ENCODE measurements around the gene FANCC.

Gene FANCC, protein sequence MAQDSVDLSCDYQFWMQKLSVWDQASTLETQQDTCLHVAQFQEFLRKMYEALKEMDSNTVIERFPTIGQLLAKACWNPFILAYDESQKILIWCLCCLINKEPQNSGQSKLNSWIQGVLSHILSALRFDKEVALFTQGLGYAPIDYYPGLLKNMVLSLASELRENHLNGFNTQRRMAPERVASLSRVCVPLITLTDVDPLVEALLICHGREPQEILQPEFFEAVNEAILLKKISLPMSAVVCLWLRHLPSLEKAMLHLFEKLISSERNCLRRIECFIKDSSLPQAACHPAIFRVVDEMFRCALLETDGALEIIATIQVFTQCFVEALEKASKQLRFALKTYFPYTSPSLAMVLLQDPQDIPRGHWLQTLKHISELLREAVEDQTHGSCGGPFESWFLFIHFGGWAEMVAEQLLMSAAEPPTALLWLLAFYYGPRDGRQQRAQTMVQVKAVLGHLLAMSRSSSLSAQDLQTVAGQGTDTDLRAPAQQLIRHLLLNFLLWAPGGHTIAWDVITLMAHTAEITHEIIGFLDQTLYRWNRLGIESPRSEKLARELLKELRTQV

DNA sequence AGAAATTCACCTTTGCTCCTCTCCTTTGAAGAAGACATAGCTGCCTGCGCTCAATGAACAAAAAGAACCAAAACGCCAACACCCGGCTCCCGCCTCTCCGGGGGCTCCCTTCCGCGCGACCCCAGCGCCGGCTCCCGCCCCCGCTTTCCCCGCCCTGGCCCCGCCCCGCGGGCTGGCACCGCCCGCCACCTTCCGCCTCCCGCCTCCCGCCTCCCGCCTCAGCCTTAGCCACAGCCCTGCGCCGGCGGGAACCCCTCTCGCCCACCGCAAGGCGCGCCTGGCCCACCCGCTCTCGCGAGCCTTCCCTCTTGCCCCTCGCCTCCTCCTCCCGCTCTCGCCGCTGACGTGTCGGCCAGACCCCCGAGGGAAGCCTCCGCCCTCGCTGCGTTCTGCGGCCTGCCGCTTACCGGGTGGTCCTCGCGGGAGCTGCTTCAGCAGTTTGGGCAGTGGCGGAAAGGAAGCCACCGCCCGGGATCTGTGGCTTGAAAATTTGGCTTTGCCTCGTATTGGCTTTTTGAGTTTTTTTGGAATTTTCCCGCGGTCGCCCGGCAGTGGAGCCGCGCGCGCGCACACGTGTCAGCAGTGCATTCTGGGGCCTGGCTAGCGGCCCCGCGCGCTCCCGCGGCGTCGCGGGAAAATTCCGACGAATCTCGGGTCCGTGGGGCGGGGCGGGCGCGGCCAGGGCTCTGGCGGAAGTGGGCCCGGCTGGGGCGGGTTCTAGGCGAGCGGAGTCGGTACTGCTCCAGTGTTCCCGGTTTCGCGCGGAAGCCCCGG lies at the start of gene FANCC:
Gene FANCC (minus strand): TSS at position 591 of the 774 bp plus-strand sequence. CDS start 68,418 bp downstream, outside the sequence.
- peak; percentile 82 to 88 for DNase-seq (ENCODE audit: low read depth in 2 of 2)

DNA sequence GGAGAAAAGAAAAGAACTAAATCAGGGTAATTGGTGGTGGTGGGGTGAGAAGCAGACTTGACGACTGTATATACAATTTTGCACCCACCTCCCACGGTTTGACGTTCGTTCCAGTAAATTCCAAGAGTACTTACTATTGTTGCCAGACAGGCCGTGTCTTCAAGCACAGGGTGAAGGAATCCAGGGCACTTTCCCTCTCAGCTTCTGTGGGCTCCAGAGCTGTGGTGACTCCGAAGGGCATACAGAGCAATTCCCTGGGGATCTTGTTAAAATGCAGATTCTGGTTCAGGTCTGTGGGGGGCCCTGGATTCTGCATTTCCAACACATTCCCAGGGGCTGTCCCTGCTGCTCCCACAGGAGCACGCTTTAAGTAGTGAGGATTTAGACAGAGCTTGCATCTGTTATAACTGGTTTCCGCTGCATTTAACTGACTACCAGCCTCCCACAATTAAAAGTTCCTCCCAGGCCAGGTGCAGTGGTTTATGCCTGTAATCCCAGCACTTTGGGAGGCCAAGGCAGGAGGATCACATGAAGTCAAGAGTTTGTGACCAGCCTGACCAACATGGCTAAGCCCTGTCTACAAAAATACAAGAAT lies 49.3 kb upstream of the FANCC start:
- DNase-seq (ENCODE audit: low read depth in 2 of 2) = no peak

DNA sequence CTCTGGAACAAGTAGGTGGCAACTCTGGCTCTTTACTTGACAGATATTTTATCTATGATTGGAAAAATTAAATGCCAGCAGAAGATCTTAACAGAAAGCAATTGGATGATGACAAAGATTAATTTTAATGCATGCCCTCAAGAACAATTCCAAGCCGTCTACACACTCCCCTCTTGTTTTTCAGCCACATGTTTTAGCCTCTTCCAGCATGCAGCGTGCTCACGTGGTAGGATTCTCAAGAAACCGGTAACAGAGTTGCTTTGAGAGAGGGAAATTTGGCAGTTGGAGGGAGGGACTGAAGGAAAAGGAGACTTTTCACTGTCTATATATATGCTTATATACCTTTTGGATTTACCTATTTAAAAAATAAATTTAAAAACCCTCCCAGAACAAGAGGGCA lies 48.3 kb upstream of the FANCC start:
- no peak for DNase-seq (ENCODE audit: low read depth in 2 of 2)

DNA sequence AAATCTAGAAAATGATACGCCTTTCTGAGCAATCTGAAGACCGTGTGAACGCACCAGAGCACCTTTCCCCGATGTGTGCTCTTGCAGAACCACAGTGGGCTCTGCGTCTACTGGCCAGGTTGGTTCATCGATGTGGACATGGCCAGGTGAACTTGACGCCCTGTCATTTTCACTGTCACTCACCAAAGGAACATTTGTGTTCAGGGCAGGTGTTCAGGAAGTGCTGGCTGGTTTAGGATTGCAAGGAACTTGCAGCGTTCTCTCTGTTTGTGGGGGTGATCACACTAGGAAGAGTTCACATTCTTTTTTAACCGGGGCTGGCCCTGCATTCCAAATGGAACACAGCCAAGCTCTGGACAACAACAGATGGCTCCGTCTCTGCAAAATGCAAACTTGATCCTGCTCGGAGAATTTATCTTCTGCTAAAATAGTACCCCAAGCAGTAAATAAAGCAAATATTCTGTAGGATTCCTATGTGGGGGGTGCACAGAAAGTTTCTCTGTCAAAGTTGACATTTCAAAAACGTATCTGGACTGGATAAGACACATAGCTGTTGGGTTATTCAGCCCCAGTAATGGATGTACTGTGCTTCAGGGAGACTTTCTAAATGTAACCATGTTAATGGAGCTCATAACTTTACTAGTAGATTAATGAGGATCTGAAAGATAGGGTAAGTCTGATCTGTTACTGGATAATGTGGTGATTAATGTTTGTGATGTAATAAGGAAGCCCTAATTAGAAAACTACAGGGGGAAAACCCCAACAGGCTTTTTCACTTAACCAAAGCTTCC lies 45.7 kb upstream of the FANCC start:
- no peak for DNase-seq (ENCODE audit: low read depth in 2 of 2)

DNA sequence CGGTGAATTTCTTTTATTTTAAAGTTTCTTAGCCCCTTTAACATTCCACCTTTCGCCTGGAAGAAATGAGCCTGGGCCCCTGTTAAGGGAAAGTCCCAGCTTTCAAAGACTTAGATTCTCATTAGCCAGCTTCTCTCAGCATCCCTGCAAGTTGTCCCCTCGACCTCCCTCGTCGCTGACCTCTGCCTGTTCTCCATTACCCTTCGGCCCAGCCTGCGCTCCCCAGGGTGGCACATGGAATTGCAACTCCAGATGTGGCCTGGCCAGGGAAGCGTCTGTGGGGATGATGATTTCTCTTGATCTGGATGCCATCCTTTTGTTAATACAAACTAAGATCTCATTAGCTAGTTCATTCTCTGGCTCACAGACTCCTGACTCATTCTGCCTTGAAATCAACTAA lies 43.4 kb upstream of the FANCC start:
- no peak for DNase-seq (ENCODE audit: low read depth in 2 of 2)

DNA sequence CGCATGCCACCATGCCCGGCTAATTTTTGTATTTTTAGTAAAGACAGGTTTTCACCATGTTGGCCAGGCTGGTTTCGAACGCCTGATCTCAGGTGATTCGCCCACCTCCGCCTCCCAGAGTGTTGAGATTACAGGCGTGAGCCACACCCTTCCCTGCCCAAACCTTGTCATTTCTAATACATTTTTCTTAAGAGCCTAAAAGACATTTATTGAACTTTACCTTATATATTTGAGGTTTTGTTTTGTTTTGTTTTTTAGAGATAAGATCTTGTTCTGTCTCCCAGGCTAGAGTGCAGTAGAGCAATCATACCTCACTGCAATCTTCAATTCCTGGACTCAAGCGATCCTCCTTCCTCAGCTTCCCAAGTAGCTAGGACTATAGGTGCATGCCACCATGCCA lies 39.8 kb upstream of the FANCC start:
- no peak for DNase-seq (ENCODE audit: low read depth in 2 of 2)

DNA sequence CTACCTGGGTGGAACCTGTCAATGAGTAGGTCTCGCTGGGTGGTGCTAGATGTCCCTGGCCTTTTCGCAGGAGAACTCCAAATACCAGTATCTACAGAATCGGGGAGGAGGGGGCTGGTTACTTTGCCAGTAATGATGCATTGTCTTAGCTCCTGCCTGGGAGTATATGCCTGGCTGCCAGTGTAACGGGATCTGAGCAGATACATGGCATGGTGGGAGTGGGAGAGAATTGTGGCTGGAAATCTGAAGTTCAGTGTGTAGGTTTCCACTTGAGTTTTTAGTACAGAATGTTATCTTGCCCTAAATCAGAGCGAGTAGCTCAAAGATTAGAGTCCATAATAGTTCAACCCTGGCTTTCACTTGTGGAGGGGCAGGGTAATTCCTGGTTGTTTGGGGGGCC lies 38.0 kb upstream of the FANCC start:
- no peak for DNase-seq (ENCODE audit: low read depth in 2 of 2)

DNA sequence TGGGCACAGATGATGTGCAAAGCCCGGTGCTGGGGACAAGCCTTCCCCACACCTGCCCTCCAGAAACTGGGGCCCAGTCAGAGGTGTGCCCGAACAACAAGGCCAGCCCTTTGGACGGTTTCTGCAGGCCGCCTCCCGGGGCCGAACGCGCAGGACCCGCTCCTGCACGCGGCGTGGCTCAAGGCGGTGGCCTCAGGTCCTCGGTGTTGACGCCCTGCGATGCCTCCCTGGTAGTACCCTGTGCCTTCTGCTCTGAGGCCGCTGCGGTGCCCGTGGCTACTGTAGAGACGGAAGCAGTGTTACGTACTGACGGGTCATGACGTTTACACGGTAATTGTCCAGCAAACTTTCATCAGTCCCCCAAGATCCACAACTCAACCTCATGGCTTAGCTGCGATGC lies 33.5 kb upstream of the FANCC start:
- no peak for DNase-seq (ENCODE audit: low read depth in 2 of 2)

DNA sequence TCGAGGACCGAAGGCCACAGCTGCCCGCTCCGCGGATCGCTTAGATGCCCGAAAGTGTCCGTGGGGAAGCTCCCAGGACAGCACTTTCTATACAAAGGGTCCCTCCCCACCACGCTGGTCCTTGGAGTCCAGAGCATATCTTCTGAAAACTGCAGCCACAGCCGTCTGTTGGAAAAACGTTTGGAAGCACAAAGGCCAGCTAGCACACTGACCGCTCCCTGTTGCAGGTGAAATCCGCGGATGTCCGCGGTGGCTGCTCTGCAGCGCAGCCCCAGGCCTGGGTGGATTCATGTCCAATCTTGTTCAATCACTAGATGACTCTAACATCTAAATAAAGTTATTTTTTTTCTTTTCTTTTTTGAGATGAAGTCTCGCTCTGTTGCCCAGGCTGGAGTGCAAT lies 32.8 kb upstream of the FANCC start:
- DNase-seq (ENCODE audit: low read depth in 2 of 2) = no peak

DNA sequence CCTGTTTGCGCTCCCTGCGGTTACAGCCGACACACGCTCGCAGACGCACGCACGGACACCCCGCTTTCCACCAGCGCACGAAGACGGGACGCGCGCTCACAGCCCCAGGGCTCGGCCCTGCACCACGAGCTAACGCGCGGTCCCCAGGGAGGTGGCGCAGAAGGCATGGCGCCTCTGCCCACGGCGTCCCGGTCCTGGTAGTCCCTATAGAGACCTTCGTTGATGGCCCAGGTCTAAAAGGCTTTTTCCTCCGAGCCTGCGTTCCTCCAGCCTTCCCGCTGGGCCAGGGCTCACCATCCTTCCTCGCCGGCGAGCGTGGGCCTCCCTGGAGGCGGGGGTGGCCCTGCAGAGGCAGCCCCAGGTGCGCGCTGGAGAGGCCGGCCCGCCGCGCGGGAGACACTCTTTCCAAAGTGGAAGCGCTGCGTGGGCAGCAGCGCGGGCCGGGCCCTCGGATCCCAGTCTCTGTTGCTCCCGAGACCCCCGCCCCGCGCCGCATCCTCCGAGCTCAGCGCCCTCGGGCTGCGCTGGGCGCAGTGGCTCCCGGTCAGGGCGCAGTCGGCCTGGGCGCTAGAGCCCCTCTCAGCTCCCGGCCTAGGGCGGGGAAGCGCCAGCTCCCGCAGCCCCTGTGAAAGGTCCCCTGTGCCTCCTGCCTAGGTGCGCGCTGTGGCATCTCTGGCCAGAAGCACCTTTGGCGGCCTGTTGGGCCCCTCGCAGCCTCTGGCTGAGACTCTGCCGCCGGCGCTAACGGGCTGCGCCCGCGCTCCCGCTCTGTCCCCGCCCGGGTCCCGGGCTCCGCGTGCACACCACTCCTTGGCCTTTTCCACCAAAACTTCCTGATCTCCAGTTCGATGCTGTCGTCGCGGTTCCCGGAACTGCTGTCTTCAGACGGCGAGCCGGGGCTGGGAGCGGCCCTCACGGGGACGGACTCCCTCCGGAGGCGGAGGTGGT lies 31.9 kb upstream of the FANCC start:
- DNase-seq (ENCODE audit: low read depth in 2 of 2) = no peak

DNA sequence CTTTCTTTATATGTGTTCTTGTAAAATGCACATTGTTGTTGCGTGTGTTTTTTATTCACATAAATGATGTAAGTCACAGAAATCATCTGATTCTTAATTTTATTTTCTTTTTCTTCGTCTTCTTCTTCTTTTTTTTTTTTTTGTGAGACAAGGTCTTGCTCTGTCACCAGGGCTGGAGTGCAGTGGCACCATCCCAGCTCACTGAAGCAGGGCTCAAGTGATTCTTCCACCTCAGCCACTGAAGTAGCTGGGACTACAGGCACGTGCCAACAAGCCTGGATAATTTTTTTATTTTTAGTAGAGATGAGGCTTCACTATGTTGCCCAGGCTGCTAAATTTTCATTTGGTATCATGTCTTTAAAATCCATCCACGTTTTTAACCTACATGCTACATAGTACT lies 28.5 kb upstream of the FANCC start:
- DNase-seq (ENCODE audit: low read depth in 2 of 2) = no peak

DNA sequence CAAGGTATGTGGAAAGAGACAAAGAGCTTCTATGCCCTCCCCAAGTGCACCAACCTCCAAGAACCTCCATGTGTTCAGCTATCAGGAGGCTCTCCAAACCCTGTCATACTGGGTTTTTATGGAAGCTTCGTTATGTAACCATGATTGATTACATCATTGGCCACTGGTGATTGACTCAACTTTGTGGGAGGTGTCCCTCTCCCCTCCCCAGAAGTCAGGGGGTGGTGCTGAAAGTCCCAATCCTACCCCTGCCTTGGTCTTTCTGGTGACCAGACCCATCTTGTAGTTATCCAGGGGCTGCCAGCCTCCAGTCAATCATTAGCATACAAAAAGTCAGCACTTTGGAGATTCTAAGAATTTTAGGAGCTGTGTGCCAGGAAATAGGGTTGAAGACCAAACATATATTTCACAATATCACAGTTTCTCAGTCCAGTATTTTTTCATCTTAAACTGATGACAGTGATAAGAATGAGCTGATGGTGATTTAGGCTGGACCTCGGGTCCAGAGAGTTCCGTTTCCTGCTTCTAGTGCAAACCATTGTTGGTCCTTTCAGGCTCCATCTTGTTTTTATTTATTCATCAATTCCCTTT lies 27.3 kb upstream of the FANCC start:
- DNase-seq (ENCODE audit: low read depth in 2 of 2) = no peak

DNA sequence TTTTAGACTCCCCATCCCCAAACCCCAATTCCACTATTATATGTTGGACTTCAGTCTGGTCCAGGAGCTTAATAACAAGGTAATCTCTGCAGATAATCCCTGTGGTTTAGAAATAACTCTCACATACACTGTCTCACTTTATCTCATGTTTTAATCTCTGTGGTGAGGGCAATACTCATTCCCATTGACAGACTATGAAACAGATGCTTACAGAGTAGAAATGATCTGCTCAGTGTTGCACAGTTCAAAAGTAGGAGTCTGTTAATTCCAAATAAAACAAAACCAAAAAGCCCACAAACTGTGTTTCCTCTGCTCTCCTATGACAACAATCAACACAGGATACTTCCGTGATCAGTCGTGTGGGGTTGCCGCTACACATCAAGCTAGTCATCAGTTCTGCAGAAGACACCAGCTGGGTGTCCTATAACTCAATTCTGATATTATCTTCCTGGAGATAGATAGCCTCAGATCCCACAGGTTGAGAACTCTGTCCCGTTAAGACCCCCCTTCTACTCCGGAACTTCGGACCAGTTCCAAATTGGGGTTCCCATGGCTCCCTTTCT lies 26.3 kb upstream of the FANCC start:
- no peak for DNase-seq (ENCODE audit: low read depth in 2 of 2)

DNA sequence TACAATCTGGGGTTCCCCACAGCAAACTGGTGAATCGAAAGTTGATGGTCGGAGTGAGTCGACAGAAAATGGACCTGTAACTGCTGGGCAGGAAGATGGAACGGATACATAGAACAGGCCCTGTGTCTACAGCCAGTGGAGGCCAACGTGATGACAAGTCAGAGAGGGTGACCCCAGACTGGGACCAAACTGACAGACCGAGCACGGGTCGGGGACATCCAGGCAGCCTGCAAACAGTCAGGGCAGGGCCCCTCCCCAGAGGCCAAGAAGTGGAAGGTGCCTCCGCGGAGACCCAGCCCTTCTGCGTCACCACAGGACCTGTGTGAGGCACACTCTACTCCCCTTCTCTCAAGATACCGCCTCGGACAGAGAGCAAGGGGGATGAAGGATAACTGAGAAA lies 25.1 kb upstream of the FANCC start:
- DNase-seq (ENCODE audit: low read depth in 2 of 2) = no peak

DNA sequence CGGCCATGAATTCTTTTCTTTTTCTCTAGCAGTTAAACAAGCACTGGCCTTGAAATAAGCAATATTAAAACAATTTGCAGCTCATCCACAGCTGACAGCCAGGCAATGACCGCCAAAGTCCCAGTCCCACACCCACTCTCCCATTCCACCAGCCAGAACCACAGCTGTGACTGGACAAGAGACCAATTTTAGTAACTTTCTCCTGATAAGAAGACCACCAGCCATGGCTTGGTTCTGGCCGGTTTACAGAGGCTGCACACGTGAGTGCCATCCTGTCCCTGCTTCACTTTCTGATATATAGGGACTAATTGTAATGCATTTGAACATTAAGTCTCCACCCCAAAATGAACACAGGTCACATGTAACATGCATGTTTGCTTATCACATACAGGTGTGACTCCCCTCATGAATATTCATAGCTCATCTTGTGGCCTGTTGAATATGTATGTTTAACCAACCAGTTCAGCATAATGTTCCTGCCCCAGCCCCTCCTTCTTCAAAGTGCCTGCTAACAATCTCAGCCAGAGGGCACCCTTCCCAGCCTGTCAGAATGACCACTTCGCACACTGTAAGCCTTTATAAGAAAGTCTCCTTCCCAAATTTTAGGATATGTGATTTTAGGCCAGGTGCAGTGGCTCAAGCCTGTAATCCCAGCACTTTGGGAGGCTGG lies 23.9 kb upstream of the FANCC start:
- no peak for DNase-seq (ENCODE audit: low read depth in 2 of 2)

DNA sequence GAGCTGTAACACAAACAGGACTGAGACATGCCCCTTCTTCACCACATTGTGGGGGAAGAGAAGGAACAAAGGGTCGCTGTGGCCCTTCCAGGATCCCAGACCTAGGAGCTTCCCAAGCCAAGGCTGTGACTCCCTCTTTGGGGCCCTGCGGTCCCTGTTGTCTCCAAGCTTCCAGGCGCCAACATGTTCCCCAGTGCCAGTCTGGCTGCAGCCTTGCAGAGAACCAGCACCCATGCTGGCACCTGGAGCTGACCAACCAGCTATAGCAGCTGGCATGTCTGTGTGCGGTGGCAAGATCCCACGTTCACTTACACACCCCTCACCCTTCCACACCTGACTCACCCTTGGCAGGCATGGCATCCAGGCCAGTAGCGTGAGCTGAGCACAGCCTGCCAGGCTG lies 20.7 kb upstream of the FANCC start:
- DNase-seq (ENCODE audit: low read depth in 2 of 2) = no peak

DNA sequence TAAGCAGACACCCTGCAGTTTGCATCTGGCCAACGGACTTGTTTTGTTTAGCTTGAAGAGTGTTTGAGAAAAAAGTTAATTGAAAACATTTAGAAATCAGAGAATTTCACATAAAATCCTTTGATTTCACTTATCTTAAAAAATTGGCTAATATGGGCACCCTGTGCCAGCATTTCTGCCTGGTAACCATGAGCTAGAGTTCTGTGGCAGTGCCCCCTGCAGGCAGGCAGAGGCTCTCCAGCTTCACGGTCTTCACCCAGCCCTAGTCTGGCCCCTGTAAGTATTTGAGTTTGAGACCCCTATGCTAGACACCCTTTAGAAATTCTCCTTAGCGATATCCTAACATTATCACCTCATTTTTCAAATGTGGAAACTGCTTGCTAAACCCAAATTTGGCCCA lies 18.8 kb upstream of the FANCC start:
- peak in 1 of 2 donors; percentile 28 for DNase-seq (ENCODE audit: low read depth in 2 of 2)

DNA sequence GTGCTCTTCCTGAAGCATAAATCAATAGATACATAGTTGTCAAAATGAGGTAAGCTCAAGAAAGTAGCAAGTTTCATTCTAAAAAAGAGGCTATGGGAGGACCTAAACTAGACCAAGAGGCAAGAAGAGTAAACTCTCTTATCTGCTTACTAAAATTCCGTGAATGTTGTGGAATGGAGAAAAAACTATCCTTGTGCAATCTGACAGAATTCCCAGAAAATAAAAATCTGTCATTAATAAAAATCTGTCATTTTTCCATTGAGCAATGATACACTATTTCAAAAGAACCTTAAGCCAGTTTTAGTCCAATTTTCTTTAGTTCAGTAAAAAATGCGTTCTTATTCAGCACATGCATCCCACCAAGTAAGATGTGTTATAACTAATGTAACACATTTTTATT lies 15.9 kb upstream of the FANCC start:
- DNase-seq (ENCODE audit: low read depth in 2 of 2) = no peak

DNA sequence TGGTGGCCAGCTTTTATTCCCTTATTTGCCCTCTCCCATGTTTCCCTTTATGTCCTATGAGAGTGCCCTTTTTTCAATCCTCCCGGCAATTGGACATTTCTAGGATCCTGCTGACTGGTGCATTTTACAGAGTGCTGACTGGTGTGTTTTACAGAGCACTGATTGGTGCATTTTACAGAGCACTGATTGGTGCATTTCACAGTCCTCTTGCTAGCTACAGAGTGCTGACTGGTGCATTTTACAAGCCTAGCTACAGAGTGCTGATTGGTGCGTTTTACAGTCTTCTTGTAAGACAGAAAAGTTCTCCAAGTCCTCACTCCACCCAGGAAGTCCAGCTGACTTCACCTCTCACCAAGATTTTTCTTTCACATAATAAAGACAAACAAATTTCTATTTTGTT lies 15.4 kb upstream of the FANCC start:
- DNase-seq (ENCODE audit: low read depth in 2 of 2) = no peak

Data from stimulated activated CD4-positive, alpha-beta T cell treated with anti-CD3 and anti-CD28 coated beads, Interleukin-1b, Interleukin-23, amount 100 ng/mL, for 4 hours (primary cell).